ENCODE data around the gene NLE1.
"Not testable (repeated sequence)": the region's sequence is repeated elsewhere in the genome, so short reads cannot be mapped to it uniquely, and the experiment has no call there.

NLE1 gene

GRCh38 chr17:35162755-35163154 is 20.7 kb upstream of the NLE1 start:
- DNase-seq (ENCODE audit: low spot score), result no peak

- DNase-seq (ENCODE audit: low spot score), result no peak
These were observed 19.2 kb upstream of the NLE1 start for GRCh38 chr17:35161281-35161761.

GRCh38 chr17:35160354-35161201 is 18.5 kb upstream of the NLE1 start:
- no peak for DNase-seq (ENCODE audit: low spot score)

- no peak for DNase-seq (ENCODE audit: low spot score)
These were observed 17.8 kb upstream of the NLE1 start for GRCh38 chr17:35159940-35160339.

- DNase-seq (ENCODE audit: low spot score), result no peak
These were observed 13.1 kb upstream of the NLE1 start for GRCh38 chr17:35155246-35155645.

- DNase-seq (ENCODE audit: low spot score), result no peak
These were observed 12.4 kb upstream of the NLE1 start for GRCh38 chr17:35154196-35155165.

- no peak for DNase-seq (ENCODE audit: low spot score)
These were observed 10.5 kb upstream of the NLE1 start for GRCh38 chr17:35152421-35153140.

GRCh38 chr17:35151080-35151479 is 9.0 kb upstream of the NLE1 start:
- DNase-seq (ENCODE audit: low spot score), result not testable (repeated sequence)

- DNase-seq (ENCODE audit: low spot score), result no peak
These were observed 7.8 kb upstream of the NLE1 start for GRCh38 chr17:35149941-35150340.

GRCh38 chr17:35148144-35148543 is 6.0 kb upstream of the NLE1 start:
- DNase-seq (ENCODE audit: low spot score), result no peak

GRCh38 chr17:35147375-35147905 is 5.3 kb upstream of the NLE1 start, which contains the start of gene UNC45B:
UNC45B (plus strand) TSS chr17:35147817; CDS start chr17:35148264, 447 bp downstream.
- DNase-seq (ENCODE audit: low spot score), result no peak

- no peak for DNase-seq (ENCODE audit: low spot score)
These were observed 4.2 kb upstream of the NLE1 start for GRCh38 chr17:35146214-35146833.

GRCh38 chr17:35144840-35145239 is 2.7 kb upstream of the NLE1 start:
- no peak for DNase-seq (ENCODE audit: low spot score)

- DNase-seq (ENCODE audit: low spot score), result no peak
These were observed 329 bp upstream of the NLE1 start for GRCh38 chr17:35142467-35142796.

- no peak for DNase-seq (ENCODE audit: low spot score)
These were observed 3.9 kb downstream of the NLE1 start for GRCh38 chr17:35138218-35138617.

GRCh38 chr17:35135322-35135721 is 6.8 kb downstream of the NLE1 start:
- DNase-seq (ENCODE audit: low spot score), result no peak

GRCh38 chr17:35132816-35133550 is 9.1 kb downstream of the NLE1 start:
- DNase-seq (ENCODE audit: low spot score), result no peak

GRCh38 chr17:35132099-35132498 is 10.0 kb downstream of the NLE1 start:
- DNase-seq (ENCODE audit: low spot score), result no peak

GRCh38 chr17:35130392-35130791 is 11.7 kb downstream of the NLE1 start:
- no peak for DNase-seq (ENCODE audit: low spot score)

- DNase-seq (ENCODE audit: low spot score), result no peak
These were observed 12.1 kb downstream of the NLE1 start for GRCh38 chr17:35129973-35130351.
